OCI-LY3 (cell line): Measurements from ENCODE around the gene ZSCAN2.

Source experiments
- CTCF ChIP-seq: fragments of 200-600, 300-600 bp; sonication (generic); IDR thresholded peaks from 2 replicates; pipeline ENCODE4 v1.5.1; 2014; ENCODE audit warnings: antibody characterized with exemption, low read length, low read depth
- EZH2phosphoT487 ChIP-seq: fragments of 200-600 bp; shearing (Covaris generic); IDR thresholded peaks from 2 replicates; pipeline ENCODE4 v1.6.1; 2018; ENCODE audit warnings: antibody characterized with exemption, mixed run types, low read depth

GRCh38 chr15:84657748-84658079 lies 56.9 kb downstream of the ZSCAN2 start:
- no peak for TF ChIP-seq CTCF
- no peak for TF ChIP-seq EZH2phosphoT487
